Adipose tissue (tissue), 3 donors: ENCODE results near the gene SIPA1L3. TPM values are rescaled to one million over a fixed set of nuclear protein-coding genes. Genes with fewer than 3 reads are reported as not detected.
"Not testable (repeated sequence)": the region's sequence is repeated elsewhere in the genome, so short reads cannot be mapped to it uniquely, and the experiment has no call there.

ENCODE experiments used
- H3K27ac ChIP-seq: one replicate; pipeline ENCODE4 v1.5.1; 2013; ENCODE audit warnings: low read depth, low read length
- WGBS, 3 donors: extraction: QIAGEN DNeasy Blood & Tissue Kit; methylation state at CpG; one replicate each; pipeline ENCODE4 v1.1.7; 2013; 5-methylcytosine and 5-hydroxymethylcytosine counted together
- polyA plus RNA-seq, 3 donors: library from polyadenylated mRNA; stranded (reverse); fragments of 200-250 nt; gene quantifications; one replicate each; pipeline ENCODE4 v1.2.3, GENCODE V29; 2013
- donor health status: healthy with polysubstance abuse.
- donor health status: Bipolar disorder and iron deficiency.
- donor health status: healthy.

SIPA1L3 gene
- polyA plus RNA-seq, 3 donors = 2.5 to 7.1 (median 3.3) TPM

DNA sequence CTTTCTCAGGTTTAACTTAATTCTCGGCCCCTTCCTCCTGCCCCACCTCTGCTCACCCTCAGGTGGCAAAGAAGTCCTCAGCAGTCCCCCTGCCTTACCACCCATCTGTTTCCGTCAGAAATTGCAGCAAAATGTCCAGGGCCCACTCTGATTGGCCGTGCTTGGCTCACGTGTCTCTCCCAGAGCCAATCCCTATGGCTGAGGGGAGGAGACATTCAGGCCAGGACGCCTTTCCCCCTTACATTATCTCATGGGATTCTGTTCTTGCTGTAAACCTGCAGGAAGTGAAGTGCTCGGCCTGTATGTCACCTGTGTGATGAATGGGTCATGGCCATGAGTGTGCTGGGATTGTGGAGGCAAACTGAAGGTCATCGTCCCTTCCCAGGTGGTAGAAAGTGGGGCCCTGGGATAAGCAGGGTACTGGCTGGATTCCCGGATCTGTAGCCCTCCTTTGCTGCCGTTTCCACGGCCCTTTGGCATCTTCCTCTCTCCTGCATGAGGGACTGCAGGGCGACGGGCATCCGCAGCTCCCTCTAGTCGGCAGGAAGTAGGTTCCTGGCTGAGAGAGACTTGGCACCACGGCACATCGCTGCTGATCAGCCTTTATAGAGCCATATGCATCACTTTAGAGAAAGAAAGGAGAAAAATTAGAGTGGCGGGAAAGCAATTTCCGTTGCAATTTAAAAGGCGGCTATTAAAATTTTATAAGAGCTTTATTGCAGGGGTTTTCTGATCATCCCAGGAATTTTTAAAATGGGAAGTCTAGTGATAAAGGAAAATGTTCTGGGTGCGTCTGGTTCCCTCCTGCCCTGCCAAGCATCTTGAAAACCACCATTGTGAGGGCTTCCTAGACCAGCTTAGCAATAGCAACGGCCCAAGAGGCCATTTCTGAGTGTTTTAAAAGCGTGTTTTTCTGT lies 118.2 kb downstream of the SIPA1L3 start:
- H3K27ac ChIP-seq = no peak overlapping the region
- WGBS, 3 donors = 54 to 69% (median 68%) methylated on average over 22 of the region's 22 CpGs

DNA sequence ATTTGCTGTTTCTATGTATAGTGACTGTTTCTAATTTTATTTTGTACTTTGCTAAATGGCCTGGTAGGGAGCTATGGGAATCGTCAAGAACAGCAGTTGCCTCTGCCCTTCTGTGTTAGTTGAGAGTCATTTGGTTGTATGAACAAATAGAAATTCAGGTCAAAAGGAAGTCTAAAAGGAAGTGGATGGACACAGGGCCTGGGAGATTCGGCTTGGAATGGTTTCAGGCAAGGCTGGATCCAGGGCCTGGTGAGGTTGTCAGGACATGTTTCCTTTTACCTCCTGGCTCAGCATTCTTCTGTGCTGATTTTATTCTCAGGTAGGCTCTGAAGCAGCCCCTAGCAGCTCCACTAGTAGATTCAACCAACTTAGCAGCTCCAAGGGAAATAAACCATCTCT lies 118.9 kb downstream of the SIPA1L3 start:
- WGBS, 3 donors = 49 to 85% (median 57%) methylated on average over 2 of the region's 2 CpGs
- H3K27ac ChIP-seq = no peak overlapping the region

DNA sequence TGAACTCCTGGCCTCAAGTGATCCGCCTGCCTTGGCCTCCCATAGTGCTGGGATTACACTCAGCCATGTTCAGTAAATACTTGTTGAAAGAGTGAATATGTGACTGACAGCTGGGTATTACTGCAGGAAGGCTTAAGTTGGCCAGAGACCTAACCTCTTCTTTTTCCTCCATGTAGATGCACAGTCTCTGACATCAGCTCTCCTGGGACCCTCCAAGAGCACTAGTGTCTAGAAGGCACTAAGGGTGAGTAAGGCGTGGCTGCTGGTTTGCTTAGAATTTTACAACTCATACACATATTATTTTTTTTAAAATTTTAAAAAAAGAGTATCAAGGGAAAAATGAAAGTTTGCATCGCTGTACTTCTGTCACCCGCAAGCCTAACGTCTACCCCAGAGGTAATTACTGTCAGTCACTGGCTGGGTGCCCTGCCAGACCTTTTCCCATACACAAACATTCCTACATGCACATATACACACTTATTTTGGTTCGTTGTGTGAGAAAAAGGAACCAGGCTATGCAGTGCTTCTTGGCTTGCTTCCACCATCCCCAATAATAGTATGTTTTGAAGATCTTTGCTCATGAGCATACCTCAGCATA lies 122.0 kb downstream of the SIPA1L3 start:
- 49 to 63% (median 54%) methylated on average over 6 of the region's 6 CpGs for WGBS, 3 donors
- no peak overlapping the region for H3K27ac ChIP-seq

DNA sequence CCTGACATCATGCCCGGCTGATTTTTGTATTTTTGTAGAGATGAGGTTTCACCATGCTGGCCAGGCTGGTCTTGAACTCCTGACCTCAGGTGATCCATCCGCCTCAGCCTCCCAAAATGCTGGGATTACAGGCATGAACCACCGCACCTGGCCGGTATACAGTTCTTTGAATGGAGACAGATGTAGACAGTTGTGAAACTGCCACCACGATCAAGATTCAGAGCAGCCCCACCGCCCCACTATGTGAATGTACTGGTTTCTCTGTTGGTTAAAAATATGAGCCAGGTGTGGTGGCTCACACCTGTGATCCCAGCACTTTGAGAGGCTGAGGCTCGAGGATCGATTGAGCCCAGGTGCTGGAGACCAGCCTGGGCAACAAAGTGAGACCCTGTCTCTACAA lies 123.0 kb downstream of the SIPA1L3 start:
- H3K27ac ChIP-seq = not testable (repeated sequence)
- 95 to 97% (median 96%) methylated on average over 8 of the region's 8 CpGs for WGBS, 3 donors

DNA sequence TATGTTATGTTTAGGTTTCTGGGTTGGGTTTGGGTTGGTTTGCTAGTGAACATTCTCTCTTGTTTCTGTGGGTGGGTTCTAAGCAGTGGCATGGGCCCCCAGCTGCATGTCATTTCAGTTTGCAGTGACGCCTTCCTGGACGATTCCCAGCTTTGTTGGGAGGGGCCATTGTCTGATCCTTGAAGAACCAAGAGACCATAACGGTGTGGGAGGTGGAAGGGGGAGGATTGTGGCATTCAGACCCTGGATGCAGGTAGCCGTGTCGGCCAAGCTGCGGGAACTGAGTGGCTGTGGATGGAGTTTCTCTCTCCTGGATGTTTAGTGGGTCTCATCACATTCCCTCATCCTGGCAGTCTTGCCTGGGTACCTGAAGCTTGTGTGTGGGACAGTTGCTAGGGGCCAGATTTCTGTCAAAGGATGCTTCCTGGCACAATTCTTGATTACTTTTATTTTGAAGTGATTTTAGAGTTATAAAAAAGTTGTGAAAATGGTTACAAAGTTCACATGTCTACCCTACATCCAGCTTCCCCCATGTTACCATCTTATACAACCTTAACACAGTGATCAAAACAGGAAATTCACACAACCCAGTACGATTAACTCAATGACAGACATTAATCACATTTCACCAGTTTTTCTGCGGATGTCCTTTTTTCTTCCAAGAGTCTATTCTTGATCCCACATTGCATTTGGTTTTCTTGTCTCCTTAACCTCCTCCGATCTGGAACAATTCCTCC lies 123.8 kb downstream of the SIPA1L3 start:
- no peak overlapping the region for H3K27ac ChIP-seq
- WGBS, 3 donors = 81 to 83% (median 83%) methylated on average over 9 of the region's 9 CpGs

DNA sequence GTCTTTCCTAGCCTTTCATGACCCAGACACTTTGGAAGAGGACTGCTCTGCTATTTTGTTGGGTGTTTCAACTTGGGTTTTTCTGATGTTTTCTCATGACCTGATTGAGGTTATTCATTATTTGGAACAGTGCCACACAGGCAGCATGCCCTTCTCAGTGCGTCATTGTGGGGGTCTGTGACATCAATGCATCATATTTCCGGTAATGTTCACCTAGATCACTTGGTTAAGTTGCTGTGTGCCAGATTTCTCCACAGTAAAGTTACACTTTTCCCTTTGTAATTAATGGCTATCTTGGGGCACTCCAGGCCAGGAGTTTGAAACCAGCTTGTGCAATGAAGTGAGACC lies 124.4 kb downstream of the SIPA1L3 start:
- H3K27ac ChIP-seq = no peak overlapping the region
- WGBS, 3 donors = 90 to 96% (median 91%) methylated on average over 2 of the region's 2 CpGs

DNA sequence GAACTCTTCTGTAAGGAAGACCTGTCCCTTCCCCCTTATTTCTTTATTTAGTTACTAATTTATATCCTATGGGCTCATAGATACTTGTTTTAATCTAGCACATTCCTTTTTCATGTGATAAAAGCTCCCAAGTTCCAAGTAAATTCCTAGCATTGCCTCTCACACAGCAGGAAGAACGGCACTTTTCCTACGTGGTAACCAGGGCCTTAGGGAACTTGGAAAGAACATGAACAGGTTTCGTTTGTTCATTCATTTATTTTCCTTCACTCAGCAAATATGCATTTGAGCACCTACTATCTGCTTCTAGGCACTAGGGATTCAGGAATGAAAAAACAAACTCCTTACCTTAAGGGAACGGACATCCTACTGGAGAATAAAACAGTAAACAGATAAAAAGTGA lies 125.1 kb downstream of the SIPA1L3 start:
- WGBS, 3 donors = 70 to 79% (median 77%) methylated on average over 4 of the region's 4 CpGs

DNA sequence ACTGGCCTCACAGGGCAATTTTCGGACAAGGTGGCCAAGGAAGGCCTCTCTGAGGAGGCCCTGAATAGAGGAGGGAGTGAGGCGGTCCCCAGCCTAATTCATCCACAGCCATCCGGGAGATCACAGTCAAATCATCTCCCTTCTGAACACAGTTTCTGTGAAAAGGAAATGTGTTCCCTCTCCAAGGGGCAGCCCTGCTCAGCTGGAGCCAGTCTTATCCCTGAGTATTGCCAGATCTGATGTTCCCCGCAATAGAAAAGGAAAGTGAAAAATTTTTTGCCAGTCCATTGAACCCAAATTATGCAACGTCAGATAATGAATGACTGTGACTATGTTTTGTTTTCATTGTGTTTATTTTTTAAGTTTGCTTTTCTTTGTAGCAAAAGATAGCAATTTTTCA lies 125.9 kb downstream of the SIPA1L3 start:
- WGBS, 3 donors = 69 to 79% (median 78%) methylated on average over 5 of the region's 5 CpGs
- H3K27ac ChIP-seq = no peak overlapping the region

More for the DNA sequence above, 125.1 kb downstream of the SIPA1L3 start:
- no peak overlapping the region for H3K27ac ChIP-seq

DNA sequence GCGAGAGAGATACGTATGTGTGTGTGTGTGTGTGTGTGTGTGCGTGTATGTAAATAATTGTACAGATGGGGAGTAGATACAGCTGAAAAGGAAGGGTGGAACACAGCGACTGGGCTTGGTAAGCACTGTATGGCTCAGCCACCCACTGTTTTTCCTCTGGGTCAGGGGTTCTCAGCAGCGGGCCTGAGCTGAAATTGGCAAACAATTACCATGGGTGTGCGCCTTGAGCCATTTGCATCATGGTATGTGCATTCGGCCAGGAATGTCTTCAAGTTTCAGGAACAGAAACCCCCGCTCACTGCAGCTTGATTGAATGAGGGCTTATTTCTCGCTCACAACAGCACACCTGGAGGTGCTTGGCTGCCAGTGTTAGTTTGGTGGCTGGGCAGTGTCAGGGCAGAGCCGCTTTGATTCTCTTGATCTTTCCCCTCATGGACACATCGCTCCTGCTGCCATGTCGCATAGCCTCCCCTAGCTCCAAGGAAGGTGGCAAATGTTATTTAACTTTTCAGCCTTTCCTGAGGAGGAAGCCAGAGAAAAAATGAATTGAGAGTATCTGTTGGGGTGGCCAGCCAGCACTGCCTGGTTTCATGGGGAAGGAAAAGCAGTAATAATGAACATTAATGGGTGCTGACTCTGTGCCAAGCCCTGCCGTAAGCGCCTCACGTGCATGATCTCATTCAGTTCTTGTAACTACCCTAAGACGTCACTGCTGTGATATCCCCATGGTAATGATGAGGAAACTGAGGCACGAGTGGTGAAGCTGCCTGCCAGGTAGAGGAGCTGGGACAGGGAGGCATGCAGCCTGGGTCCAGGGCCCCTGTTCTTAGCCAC lies 126.9 kb downstream of the SIPA1L3 start:
- WGBS, 3 donors = 58 to 74% (median 61%) methylated on average over 17 of the region's 17 CpGs

DNA sequence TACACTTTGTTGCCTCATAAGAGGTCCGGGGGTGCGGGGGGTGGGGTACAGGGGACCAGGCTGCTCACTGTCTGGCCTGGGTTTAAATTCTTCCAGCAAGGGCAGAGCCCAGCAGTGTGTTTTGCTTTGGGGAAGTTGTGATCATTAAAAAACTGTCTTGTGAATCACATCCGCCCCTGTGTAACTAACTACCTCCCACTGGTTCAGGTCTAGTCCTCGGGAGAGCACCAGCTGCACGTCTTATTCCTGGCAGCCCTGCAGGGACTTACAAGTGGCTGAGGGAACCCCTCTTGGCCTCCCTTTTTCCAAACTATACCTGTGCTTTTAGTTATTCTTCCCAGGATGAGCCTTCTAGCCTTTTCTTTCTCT lies 127.5 kb downstream of the SIPA1L3 start:
- WGBS, 3 donors = 53 to 63% (median 63%) methylated on average over 5 of the region's 5 CpGs
- no peak overlapping the region for H3K27ac ChIP-seq

More for the DNA sequence above, 126.9 kb downstream of the SIPA1L3 start:
- H3K27ac ChIP-seq = no peak overlapping the region

DNA sequence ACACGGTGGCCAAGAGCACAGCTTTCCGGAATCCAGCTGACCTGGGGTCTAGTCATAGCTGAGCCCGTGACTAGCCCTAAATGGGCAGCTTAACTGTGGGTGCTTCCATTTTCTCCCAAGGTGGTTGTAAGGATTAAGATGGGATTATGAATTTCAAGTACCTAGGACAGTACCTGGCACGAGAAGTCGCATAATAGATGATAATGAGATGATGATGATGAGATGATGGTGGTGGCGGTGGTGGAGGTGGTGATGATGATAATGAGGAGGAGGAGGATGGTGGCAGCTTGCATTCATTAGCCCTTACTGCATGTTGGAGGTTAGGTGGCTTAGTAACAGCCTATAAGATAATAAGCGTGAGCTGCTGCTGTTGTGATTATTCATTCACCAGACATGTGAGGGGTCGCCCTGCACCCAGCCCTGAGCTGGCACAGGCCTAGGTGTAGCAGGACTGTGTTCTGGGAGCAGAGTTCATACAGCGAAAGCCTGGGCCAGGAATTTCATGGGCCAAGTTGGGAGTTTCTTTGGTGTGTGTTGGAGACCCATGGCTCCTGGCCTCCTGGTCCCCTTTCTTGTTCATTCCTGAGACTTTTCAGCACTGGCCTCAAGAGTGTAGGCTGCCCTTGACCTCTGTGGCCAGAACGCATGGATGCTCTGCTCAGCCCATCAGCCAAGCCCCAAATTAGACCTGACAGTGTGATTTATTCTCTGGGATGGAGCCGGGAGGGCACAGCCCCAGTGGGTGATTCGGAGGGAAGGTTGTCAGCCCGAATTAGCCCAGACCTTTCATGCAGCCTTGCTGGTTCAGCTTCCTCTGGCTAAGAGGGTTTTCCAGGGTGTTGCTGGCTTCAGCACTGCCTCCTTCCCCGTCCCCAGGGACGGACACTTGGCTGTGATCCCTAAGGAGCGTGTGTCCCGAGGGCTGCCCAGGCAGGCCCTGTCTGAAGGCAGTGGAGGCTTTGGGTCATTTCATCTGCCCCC lies 128.8 kb downstream of the SIPA1L3 start:
- 75 to 80% (median 77%) methylated on average over 17 of the region's 17 CpGs for WGBS, 3 donors
- no peak overlapping the region for H3K27ac ChIP-seq

DNA sequence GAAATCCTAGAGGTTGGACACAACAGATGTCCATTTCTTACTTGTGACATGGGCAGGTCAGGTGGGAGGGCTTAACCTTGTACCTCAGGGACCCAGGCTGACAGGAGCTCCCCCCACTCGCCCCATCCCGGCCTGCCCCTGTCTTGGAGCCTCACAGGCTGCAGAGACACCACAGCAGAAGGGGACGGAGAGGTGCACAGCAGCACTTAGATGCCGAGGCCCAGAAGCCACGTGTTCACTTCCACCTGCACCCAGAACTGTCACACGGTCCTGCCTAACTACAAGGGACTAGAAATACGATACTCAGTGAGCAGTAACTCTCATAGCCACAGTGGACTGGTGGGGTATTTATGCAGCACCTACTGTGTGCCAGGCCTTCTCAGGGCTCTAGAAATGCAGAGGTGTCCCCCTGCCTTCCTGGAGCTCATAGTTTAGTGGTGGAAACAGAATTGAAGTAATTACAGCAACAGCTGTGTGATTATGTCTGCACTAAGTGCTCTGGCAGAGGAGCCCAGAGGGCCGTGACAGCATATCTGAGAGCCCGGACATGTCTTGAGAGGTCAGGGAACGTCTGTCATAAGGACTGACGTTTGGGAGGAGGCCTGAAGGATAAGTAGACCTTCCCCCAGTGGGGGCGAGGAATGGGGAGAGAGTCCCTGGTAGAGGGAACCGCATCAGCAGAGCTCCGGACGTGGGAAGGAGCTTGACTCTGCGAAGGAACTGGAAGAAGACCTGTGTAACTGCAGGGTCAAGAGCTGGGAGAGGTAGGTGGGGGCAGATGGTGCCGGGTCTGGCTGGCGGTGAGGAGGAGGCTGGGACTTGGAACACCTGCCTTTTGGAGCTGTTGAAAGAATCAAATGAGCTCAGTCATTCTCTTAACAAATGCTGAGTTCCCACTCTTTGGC lies 130.0 kb downstream of the SIPA1L3 start:
- no peak overlapping the region for H3K27ac ChIP-seq
- WGBS, 3 donors = 44 to 68% (median 65%) methylated on average over 17 to 18 of the region's 18 CpGs

DNA sequence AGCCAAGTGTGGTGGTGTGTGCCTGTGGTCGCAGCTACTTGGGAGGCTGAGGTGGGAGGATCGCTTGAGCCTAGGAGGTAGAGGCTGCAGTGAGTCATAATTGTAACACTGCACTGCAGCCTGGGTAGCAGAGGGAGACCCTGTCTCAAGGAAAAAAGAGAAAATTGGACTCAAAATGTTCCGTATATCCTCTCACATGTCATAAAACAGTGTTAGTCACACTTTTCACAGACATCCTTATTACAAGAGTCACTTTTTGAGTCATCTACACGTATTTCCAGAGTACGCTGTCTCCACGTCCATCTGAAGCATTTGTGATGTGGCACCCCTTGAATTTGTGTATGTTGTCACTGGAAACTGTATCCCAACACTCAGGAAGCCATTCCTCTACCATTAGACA lies 133.0 kb downstream of the SIPA1L3 start:
- H3K27ac ChIP-seq = no peak overlapping the region
- 86 to 95% (median 89%) methylated on average over 6 of the region's 6 CpGs for WGBS, 3 donors

DNA sequence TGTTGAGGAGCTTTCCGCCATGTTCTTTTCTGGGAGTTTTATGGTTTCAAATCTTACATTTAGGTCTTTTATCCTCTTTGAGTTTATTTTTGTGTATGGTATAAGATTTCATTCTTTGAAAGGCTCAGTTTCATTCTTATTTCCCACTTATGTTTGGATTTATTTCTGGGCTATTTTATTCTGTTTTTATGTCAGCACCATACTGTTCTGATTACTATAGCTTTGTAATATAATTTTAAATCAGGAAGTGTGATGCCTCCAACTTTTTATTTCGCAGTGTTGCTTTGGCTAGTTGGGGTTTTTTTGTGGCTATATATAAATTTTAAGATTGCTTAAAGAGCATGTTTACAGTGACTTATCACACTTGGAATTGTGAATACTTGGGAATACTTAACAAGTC lies 135.1 kb downstream of the SIPA1L3 start:
- 95 to 97% (median 95%) methylated on average over 2 of the region's 2 CpGs for WGBS, 3 donors
- no peak overlapping the region for H3K27ac ChIP-seq

DNA sequence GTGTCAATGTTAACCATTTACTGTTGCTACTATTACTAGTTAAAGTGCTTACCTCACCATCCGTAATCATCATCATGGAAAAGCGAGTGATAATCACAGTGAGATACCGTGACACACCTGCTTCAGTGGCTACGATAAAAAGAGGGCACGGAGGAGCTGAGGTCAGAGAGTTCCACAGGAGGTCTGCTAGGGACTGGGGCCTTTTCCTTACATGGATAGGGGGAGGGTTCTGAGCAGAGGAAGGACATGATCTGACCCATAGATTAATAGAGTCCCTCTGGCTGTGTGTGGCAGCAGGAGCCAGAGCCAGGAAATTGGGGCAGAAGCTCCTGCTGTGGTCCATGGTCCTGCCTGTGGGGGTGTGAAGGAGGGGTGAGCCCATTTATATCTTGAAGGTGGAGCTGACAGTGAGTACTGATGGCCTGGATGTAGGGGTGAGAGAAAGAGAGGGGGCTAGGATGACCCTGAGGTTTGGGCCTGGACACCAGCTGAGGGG lies 136.7 kb downstream of the SIPA1L3 start:
- WGBS, 3 donors = 92 to 93% (median 92%) methylated on average over 5 of the region's 5 CpGs
- no peak overlapping the region for H3K27ac ChIP-seq
